DOHH2 (cell line): ENCODE measurements around the gene CABP1.

ENCODE experiments used
- CTCF ChIP-seq: fragments of 200-600 bp; sonication (generic); IDR thresholded peaks from one replicate; pipeline ENCODE4 v1.5.1; 2014; ENCODE audit warnings: antibody characterized with exemption, mild to moderate bottlenecking, low read depth, low read length; ENCODE audit not compliant: poor library complexity, severe bottlenecking
- EZH2phosphoT487 ChIP-seq: fragments of 200-600 bp; sonication (generic); IDR thresholded peaks from 2 replicates; pipeline ENCODE4 v1.6.1; 2017; ENCODE audit warnings: borderline replicate concordance, mild to moderate bottlenecking, antibody characterized with exemption, low read length, moderate library complexity, mixed read lengths

DNA sequence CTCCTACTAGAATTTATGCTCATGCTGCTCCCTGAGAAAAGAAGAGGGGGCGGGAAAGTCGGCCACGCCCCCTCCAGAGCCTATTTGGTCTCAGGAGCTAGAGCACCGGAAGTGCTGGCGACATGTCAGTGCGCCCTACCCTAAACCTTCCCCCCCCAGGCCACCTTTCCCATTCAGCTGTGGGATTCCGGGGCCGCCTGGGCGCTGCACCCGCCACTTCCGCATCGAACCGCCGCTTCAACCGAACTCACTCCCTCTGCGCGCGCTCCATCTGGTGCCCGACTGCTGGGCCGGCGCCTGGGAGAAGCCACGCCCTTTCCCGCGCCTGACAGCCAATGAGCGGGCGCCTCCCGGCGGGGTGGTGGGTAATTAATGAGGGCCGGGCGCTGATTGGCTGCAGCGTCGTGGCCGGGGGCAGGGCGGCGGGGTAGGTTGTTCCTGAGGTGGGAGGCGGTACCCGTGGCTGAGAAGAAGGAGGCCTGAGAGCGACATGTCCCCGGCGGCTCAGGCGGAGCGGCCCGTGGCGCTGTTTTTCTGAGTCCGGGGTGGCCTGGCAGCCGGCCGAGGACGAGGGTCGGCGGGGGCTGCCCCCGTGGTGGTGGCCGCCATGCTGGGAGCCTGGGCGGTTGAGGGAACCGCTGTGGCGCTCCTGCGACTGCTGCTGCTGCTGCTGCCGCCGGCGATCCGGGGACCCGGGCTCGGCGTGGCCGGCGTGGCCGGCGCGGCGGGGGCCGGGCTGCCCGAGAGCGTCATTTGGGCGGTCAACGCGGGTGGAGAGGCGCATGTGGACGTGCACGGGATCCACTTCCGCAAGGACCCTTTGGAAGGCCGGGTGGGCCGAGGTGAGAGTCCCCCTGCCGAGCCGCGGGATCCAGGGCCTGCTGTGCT lies 46.5 kb downstream of the CABP1 start, which contains the start of gene MLEC:
- TF ChIP-seq CTCF (peak; percentile 24), EZH2phosphoT487 (no peak)
